NCI-H2029 (cell line): Measurements from ENCODE around the gene ATG9B.
A peak's percentile ranks its signal among the peaks of the same experiment; 100 is the strongest.

Experiments
- DNase-seq: peaks from one replicate; lab custom pipeline; 2025; lab: John Stamatoyannopoulos, UW

Gene ATG9B

DNA sequence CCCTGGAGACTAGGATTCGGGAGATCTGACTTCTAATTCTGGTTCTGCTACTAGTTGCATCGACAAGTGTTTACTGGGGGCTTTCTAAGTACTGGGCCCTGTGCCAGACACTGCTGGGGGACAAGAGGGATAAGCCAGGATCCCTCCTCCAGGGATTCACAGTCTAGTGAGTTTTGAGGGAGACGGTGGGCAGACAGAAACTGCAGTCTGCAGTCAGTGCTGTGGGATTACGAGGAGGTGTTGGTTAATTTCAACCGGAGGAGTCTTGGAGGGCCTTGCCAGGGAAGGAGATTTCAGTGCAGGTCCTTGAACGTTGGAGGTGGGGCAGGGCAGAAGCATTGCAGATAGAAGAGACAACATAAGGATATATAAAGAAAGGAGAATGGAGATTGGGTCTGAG, 42.6 kb downstream of the ATG9B start:
- no peak for DNase-seq

DNA sequence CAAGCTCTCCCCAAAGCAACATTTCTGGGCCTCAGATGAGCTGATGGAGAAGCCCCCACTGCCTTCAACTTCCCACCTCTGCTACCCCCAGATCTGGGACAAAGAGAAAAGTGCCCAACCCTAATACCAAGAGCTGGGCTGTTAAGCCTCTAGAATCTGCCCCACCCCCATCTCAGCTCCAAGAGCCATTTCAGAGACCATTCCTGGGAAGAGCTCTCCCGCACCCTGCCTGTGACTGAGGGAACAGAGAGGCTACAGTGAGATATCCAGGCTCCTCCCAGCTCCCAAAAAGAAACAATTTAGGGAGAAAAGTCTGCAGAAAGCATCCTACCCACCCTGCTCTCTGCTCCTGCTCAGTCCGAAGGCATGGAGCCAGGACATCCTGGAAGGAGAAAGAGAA, 43.6 kb downstream of the ATG9B start:
- no peak for DNase-seq

DNA sequence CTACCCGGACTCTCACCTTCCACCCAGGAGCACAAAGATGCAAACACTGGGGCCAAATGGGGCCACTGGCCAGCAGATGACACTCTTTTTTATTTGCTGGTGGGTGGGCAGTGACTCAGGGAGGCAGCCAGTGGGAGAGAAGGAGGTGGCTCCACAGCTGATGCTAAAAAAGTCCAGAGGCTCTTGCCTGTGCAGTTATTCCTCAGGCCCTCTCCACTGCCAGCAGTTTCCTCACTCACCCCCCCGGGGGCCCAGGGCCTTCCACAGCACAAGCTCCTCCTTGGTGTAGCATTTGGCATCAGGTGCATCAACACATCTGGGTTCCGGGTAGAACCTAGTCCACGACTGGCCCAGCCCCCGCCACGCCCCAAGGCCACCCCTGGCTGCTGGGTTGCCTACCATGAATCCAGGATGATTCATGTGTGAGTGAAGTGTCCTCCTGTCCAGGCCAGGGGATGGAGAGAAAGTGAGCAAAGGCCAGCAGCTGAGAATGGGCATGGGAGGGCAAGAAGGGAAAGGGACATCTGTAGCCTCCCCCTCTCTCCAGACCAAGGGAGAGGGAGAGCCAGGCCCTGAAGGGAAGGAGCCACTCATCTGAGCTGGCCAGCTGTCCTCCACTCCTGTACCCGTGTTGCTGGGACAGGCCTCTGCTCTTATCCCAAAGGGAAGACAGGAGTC, 44.4 kb downstream of the ATG9B start:
- no peak for DNase-seq

DNA sequence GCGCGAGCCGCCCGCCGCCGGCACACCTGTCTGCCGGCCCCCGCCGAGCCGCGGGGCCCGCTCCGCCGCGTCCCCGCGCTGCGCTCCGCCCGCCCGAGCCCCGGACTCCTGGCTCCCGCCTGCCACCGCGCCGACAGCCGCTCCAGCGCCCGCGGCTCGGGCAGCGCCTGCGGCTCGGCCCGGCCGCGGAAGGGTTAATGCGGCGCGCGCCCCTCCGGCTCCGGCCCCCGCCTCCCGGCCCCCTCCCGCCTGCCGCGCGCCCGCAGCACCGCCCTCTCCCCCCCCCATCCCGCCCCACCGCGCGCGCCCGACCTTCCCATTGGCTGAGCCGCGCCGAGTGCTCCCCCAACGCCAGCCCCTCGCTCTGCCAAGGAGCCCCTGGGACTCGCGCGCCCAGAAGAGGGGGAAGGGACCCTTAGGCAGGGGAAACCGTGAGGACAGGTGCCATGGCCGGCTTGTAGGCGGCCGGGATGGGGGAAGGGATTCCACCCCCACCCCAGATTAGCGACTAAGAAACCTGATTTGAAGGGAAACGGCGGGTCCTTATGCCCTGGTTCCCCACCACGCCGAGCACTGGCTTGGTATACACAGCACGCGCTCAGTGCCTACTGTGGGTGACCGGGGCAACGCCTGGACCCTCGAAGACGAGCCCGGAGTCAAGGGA, 46.0 kb downstream of the ATG9B start, which contains the start of gene KCNH2:
TSS of gene KCNH2 (minus strand) at position 196 of the 664 bp plus-strand sequence. CDS start 408 bp downstream, outside the sequence.
- DNase-seq: peak; percentile 67

DNA sequence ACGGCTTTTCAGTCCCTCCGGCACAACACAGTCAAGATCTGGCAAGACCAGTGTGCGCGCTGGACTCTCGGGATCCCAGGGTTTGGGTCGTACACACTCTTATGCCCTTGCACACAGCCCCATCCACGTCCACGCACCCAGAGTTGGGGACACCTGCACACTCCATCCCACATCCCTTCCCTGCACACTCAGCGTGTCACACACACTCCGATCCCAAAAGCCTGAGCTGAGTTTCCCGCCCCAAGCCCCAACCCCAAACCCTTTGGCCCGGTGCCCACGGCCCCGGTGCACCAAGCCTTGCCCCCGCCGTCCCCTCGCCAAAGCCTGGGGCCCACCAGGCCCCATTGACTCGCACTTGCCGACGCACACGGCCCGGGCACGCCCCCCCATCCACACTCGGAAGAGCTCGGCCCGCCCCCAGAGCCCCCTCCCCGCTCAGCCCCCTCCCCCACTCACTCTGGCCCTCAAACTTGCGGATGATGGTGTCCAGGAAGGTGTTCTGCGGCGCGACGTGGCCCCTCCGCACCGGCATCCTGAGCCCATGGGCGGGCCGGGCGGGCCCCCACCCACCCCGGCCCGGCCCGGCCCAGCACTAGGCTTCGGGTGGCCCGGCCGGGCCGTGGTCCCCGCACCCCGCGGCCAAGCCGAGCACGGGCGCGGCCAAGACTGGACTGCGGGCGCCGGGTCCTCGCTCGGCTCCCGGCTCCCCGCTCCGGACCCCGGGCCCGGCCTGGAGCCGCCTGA, 46.7 kb downstream of the ATG9B start:
- peak; percentile 45 for DNase-seq

DNA sequence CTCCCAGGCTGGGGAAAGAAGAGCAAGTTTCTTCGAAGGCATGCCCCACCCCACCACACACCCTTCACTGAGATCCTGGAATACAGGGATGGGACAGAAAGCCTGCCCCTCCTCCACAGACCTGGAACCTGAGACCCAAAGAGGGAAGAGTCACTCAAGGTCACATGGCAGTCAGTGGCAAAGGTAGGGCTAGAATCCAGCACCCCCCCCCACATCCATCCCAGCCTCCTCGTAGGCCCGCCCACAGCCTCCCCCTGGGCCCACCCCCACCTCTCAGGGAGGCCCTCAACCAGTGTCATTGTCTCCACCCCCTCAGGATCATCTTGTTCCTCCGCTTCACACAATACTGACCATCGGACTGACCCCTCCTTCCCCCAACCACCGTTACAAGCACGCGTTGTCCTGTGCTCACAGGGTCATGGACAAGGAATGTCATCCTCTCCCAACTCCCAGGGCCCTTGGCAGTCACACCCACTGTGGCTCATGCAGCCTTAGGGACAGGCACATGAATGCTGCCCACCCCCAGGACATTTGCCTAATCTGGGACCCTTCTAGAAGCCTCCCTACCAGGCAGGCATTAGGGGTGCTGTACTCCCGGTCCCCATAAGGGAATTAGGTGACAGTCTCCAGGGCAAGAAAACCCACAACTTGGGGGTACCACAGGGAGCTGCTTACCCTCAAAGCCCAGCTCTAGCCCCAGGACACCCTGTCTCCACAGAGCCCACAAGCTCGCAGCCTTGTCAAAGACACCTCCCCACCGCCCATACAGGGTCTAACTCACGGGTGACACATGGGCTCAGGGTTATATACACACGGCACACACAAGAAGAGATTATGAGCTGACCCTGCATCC, 47.5 kb downstream of the ATG9B start:
- peak; percentile 88 for DNase-seq

DNA sequence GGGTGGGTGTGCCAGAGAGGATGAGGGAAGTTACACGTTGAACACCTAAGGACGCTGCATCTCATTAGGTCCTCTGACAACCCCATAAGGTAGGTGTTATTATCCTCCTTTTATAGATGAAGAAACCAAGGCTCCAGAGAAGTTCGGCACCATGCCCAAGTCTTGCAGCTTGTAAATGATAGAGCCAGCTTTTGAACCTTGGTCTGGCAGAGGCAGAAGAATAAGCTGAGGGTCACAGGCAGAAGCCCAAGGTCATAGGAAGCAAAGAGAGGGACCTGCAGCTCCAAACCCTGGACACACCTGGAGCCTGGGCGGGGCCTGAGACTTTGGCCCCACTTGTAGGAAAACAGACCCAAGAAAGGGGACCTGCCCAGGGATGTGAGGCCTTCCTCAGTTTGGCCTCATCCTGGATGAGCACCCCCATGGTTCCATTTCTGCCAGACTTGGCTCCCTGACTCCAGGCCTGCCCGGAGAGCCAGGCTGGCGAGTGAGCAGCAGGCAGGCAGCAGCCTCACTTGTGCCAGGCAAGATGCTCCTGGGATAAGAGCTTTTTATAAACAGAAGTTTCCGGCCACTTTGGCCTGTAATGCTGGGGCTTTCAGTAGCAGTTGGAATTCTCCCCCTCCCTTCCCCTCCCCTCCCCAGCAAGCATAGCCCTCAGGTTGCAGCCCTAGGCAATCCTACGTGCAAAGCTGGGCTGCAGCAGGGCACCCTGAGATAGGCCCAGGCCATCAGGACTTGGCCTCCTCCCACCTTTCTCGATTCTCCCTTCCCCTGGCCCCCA, 48.6 kb downstream of the ATG9B start:
- no peak for DNase-seq

DNA sequence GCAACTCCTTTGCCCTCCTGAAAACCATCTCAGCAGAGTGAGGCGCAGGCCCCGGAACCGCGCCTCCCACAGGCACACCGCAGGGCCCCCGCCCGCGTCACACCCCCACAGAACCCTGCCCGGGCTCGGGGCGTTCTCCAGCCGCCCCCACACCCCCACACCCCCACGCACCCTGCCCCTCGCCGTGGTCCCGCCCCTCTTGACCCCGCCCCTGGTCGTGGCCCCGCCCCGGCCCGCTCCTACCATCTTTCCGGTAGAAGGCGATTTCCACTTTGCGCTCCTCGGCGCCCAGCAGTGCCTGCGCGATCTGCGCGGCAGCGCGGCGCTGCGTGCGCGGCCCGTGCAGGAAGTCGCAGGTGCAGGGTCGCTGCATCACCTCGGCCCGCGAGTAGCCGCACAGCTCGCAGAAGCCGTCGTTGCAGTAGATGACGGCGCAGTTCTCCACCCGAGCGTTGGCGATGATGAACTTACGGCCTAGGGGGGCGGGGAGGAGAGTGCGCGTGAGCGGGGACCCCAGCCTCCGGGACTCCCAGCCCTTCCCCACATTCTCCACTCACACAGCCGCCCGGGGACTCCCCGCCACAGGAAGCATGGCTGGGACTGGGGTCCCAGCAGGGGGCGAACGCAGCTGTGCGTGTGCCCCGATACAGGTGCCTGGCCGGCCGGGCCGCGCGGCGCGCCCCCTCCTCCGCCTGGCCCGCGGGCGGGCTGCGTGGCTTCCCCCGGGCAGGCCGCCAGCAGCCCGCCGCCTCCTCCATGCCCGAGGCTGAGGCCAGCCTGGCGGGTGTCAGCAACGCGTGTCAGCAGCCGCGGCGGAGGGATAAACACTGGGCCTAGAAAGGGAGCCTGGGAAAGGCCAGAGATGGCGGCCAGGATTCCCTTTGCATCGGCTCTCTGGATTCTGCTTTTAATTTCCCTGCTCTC, 49.6 kb downstream of the ATG9B start:
- DNase-seq: peak; percentile 72

DNA sequence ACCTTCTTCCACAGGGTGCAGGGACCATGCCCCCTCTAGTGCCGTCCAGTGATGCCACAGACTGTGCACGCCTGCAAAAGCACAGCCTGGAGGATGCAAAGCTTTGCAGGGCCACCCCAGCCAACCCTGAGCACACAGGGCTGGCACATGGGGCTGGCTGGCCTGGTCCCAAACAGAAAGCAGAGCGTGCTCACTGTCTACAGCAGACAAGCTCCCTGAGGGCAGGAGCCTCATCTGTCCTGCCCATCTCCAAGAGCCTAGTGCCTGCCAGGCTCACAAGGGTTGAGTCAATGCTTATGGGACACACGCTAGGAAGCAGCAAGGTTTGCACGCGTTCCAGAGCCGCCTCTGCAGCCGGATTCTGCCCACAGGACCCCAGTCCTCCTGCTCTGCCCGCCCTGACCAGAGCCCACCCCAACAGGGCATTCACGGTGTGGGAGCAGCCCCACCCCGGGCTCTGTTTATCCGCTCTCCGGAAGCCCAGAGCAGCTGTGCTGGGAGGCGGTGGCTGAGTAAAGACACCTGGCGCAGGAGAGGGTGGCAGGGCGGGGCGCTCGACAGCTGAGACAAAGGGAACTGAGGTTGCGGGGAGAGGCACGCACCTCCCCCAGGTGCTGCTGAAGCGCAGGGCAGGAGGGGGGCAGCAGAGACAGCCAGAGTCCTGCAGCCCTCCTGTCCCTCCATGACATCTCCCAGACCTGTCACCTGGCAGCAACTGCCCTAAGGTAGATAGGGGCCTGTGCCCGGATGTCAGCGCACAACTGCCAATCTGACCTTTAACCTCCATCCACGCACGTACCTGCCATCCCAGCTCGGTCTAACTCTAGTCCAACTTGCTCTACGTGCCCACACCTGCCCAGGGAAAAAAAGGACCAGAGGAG, 50.5 kb downstream of the ATG9B start:
- DNase-seq: peak; percentile 93

DNA sequence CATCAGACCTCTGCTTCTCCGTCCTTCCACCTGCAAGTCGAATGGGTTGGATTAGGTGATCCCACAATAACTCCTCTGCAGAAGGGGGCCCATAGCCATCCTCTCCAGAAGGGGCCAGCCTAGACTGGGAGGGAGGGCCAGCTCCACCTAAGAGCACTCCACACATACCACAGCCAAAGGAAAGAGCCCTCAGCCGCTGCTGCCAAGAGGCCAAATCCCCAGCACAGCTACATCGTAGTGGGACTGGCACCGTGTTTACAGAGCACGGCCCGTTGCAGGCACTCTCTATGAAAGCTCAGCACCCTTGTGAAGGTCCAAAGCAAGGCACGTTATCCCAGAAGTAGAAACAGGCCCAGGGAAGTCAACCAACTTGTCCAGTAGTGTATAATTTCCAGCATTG, 51.6 kb downstream of the ATG9B start:
- DNase-seq: peak; percentile 16

DNA sequence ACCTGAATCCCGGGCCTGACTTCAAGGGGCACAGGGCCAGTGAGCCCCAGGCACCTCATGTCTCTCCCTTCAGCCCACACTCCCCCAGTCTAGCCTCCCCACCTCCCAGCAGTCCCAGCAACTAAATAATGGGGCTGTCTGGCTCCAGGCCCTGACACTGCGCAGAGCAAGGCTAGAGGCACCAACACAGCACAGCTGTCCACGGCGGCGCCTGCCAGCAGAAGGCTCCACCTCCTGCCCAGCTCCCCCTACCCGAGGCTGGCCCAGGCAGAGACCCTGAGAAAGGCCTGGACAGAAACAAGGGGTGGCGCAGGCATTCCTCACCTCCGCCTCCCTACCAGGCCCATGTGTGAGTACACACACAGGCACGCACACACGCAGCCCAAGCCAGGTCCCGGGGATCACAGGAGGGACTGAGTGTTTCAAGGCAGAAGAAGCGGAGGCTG, 52.2 kb downstream of the ATG9B start:
- no peak for DNase-seq

DNA sequence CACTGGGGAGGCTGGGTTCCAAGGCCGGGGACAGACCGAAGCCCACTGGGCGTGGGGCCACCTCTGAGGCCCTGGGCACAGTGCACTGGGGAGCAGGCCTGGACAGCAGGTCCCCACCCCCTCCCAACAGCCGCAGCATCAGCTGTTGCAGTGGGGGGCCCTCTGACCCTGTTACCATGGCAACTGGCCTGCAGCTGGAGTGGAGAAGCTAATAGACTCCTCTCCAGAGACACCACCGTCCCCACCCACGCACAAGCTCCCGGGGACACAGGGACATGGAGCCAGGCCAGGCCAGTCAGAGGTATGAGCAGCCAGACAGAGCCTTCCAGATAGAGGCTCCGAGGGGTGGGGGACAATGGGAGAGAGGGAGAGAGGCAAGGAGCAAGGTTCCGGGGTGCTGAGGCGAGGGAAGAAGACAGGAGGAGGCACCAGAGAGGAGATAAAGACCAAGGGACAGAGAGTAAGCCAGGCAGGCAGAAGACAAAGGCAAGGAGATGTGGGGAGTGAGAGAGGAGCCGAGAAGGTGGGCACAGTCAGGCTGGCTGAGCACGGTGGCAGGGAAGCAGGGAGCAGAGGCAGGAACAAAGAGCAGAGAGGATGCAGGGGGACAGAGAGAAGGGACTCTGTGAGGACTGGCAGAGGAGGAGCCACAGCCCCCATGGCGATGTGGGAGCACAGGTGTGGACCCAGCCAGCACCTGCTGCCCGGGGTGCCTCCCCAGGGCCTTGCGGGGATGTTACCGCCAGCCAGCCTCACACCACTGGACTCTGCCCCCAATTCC, 52.9 kb downstream of the ATG9B start:
- no peak for DNase-seq

DNA sequence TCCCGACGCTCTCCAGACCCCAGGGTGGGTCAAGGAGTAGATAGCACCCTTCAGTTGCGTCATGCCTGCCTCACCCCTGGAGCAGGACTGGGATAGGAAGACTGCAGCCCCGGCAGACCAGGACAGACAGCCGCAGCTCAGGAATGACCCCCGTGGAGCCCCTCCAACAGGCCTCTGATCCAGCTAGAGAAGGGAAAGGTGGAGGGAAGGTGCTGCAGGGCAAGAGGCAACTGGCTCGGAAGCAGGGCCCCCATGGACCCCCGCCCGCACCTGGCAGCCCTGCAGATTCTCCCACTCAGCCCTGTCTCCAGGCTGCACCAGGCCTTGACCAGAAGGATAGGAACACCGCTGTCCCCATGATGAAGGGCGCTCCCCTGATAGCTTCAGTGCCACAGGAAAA, 53.9 kb downstream of the ATG9B start:
- no peak for DNase-seq

DNA sequence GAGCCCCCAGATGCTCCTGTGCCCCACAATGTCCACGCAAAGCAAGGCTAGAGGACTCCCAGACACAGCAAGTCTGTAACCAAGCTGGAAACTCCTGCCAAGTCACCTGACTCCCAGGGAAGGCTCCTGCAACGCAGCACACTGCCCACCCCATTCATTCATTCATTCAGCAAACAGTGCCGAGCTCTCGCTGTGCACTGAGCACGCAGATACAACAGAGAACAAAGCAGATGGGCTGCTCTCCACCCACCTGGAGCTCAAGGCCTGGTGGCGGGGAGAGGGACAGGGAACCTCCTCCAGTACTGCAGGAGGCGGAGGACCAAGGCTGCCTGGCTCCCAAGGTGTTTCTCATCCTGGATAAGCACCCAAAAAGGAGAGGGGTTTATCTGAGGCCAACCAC, 54.8 kb downstream of the ATG9B start:
- peak; percentile 81 for DNase-seq

DNA sequence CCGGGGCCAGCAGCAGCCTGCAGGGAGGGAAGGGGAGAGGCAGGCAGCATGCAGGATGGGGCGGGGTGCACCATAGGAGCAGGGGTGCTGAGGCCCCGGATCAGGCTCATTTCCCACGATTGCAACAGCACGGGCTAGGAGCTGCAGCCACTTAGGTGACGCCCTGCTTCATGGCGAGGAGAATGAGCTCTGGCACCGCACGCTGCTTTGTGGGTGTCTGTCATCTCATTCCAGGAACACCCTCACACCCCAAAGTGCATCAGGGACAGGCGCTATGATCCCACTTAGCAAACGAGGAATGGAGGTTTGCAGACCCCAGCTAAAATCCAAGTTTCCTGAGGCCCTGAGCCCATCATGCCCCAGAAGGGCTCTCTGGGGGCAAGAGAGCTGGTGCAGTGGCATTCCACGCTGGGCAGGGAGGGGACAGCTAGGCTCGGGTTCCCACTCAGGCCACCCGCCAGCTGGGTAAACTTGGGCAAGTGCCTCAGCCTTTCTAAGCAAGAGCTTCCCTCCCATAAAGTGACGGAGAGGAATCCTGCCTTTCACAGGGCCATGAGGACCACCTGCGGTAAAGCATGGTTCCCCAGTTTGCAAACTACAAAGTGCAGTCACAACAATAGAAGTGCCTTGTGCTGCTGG, 55.4 kb downstream of the ATG9B start:
- DNase-seq: peak; percentile 39

DNA sequence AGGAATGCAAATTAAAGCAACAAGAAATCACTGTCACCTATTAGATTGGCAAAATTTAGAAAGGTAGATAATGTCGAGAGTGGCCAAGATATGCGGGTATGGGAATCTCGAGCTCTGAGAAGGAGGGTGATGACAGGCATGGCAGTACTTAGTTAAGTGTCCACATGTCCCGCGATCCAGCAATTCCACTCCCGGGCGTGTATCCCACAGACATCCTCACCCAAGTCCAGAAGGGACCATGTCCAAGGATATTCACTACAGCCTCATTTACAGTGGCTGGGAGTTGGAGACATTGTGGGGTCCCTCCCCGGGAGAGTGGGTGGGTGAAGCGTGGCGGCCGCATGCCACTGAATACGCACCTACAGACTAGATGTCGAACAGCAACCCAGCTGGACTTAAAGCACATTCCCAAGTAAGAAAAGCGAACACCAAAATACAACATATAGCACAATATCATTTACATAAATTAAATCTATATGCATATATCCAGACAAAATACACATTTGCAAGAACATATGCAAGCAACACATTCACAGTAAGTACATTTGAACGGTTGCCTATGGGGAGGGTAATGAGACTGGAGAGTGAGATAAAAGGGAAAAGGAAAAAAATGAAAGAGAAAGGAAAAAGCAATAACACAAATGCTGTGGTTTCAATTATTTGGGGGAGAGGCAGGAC, 56.1 kb downstream of the ATG9B start:
- DNase-seq: no peak

DNA sequence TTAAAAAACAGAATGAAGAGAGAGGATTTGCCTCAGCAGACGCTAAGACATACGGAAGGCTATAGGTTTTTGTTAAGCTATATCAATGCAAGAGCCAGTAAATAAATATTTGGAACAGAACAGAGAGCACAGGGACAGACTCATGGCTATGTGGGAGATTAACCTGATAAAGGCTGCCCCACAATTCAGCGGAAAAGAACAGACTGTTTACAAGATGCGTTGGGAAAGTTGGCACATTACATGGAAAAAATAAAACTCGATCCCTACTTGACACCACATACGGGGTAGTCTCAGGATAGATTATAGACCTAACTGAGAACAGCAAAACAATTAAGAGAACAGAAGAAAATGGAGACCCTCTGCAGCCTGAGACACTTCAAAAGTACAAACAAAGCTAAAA, 56.9 kb downstream of the ATG9B start:
- no peak for DNase-seq
